B cell (primary cell): Measurements from ENCODE around the gene VWA7. TPM values are rescaled to one million over a fixed set of nuclear protein-coding genes. Genes with fewer than 3 reads are reported as not detected.

Experiments used
- ATAC-seq: fragments of 200-7000 bp; cut with Tn5 transposase; one replicate; pipeline ENCODE4 v1.10.0; 2021; ENCODE audit warnings: low read depth, mild to moderate bottlenecking, moderate number of reproducible peaks, moderate library complexity
- CTCF ChIA-PET: fragments of 350-600 bp; sonication (Branson Sonifier 250); formaldehyde crosslinking; loops from one replicate; lab custom pipeline; 2021; ENCODE audit warnings: antibody characterized with exemption, inconsistent platforms; lab: Charles Lee
- POLR2A ChIA-PET: fragments of 350-600 bp; sonication (Branson Sonifier 250); formaldehyde crosslinking; loops from one replicate; lab custom pipeline; 2021; ENCODE audit warnings: antibody characterized with exemption; lab: Charles Lee
- DNase-seq: peaks from one replicate; pipeline ENCODE4 v3.0.0; 2013
- H2AFZ ChIP-seq: 2 replicates; pipeline ENCODE4 v1.6.1; 2012; ENCODE audit warnings: mild to moderate bottlenecking, low read depth, low read length; ENCODE audit not compliant: insufficient read depth, poor library complexity, severe bottlenecking
- H3K27ac ChIP-seq, 2 donors: 1 replicate in 1 of 2; 2 replicates in 1 of 2; pipeline ENCODE4 v1.5.1; 2012 to 2013; ENCODE audit warnings: low read length in 2 of 2, mild to moderate bottlenecking in 2 of 2, moderate library complexity in 1 of 2
- H3K27me3 ChIP-seq, 4 experiments: fragments of 200-600 bp in 1 of 4; sonication (generic) in 1 of 4; replicated peaks in 1 of 4; 1 replicate in 2 of 4; 2 replicates in 2 of 4; pipeline versions ENCODE4 v1.6.1 to v1.7.0; 2013 to 2016; ENCODE audit warnings: low read length in 3 of 4, mild to moderate bottlenecking in 2 of 4, mixed read lengths in 1 of 4, moderate library complexity in 1 of 4; ENCODE audit not compliant: insufficient read depth in 4 of 4, control insufficient read depth in 3 of 4; ENCODE audit errors: control extremely low read depth in 1 of 4
- H3K36me3 ChIP-seq, 2 experiments: replicated peaks in 1 of 2; 1 replicate in 1 of 2; 2 replicates in 1 of 2; pipeline versions ENCODE4 v1.6.1 to v1.7.1; 2013; ENCODE audit warnings: low read length in 1 of 2; ENCODE audit not compliant: insufficient read depth in 2 of 2, control insufficient read depth in 1 of 2; ENCODE audit errors: control extremely low read depth in 1 of 2, extremely low read depth in 1 of 2
- H3K4me1 ChIP-seq, 2 donors: fragments of 200-600 bp in 1 of 2; sonication (generic) in 1 of 2; 1 replicate in 1 of 2; 2 replicates in 1 of 2; pipeline versions ENCODE4 v1.5.1 to v1.6.1; 2013 to 2017; ENCODE audit warnings: low read length in 2 of 2; ENCODE audit not compliant: control insufficient read depth in 2 of 2, insufficient read depth in 2 of 2
- H3K4me2 ChIP-seq: replicated peaks from 2 replicates; pipeline ENCODE3; 2012; ENCODE audit warnings: mild to moderate bottlenecking, low read depth, low read length; ENCODE audit not compliant: poor library complexity, severe bottlenecking
- H3K4me3 ChIP-seq, 5 experiments: fragments of 200-600 bp in 1 of 5; sonication (generic) in 1 of 5; 1 replicate in 3 of 5; 2 replicates in 2 of 5; pipeline versions ENCODE4 v1.5.1 to v1.7.0; 2011 to 2016; ENCODE audit warnings: low read length in 4 of 5, mild to moderate bottlenecking in 4 of 5, low read depth in 2 of 5, control low read depth in 1 of 5, moderate library complexity in 1 of 5; ENCODE audit not compliant: insufficient read depth in 1 of 5; ENCODE audit errors: control extremely low read depth in 1 of 5, extremely low read depth in 1 of 5
- H3K79me2 ChIP-seq: fragments of 200-600 bp; sonication (generic); one replicate; pipeline ENCODE4 v1.6.0; 2016; ENCODE audit warnings: low read length; ENCODE audit not compliant: control insufficient read depth, insufficient read depth
- H3K9ac ChIP-seq: fragments of 200-600 bp; sonication (generic); 2 replicates; pipeline ENCODE4 v1.6.1; 2017; ENCODE audit warnings: mild to moderate bottlenecking, low read length, moderate library complexity
- H3K9me3 ChIP-seq, 3 donors: one replicate each; pipeline versions ENCODE4 v1.6.1 to v1.7.1; 2013; ENCODE audit warnings: low read length in 2 of 3; ENCODE audit not compliant: control insufficient read depth in 2 of 3, insufficient read depth in 1 of 3; ENCODE audit errors: control extremely low read depth in 1 of 3
- H4K20me1 ChIP-seq: 2 replicates; pipeline ENCODE4 v1.6.0; 2012; ENCODE audit warnings: mild to moderate bottlenecking, low read length; ENCODE audit not compliant: insufficient read depth, control insufficient read depth, poor library complexity, severe bottlenecking
- H3K27ac Mint-ChIP-seq: one replicate; pipeline ENCODE4 v1.8.0; 2021; ENCODE audit warnings: mixed read lengths
- H3K27me3 Mint-ChIP-seq: one replicate; pipeline ENCODE4 v1.8.0; 2021; ENCODE audit warnings: mixed read lengths
- H3K4me1 Mint-ChIP-seq: one replicate; pipeline ENCODE4 v1.8.0; 2021; ENCODE audit warnings: mixed read lengths
- H3K4me3 Mint-ChIP-seq: one replicate; pipeline ENCODE4 v1.8.0; 2021; ENCODE audit warnings: mixed read lengths
- H3K9me3 Mint-ChIP-seq: one replicate; pipeline ENCODE4 v1.8.0; 2022; ENCODE audit warnings: mixed read lengths; ENCODE audit not compliant: insufficient read depth
- EZH2 ChIP-seq: IDR thresholded peaks from 2 replicates; pipeline ENCODE4 v1.6.1; 2012; ENCODE audit warnings: borderline replicate concordance, low read depth, mild to moderate bottlenecking, moderate library complexity, low read length; ENCODE audit not compliant: insufficient read depth, poor library complexity, severe bottlenecking
- WGBS: methylation state at CpG from one replicate; pipeline ENCODE4 v1.1.5; 2013; ENCODE audit warnings: missing lambda C conversion rate; ENCODE audit not compliant: insufficient coverage; 5-methylcytosine and 5-hydroxymethylcytosine counted together
- intact Hi-C: fragments of 100-400 bp; cut with micrococcal nuclease; formaldehyde crosslinking; loops from one replicate; pipeline ENCODE4 v1.10.0; 2022
- polyA plus RNA-seq: library from polyadenylated mRNA; depleted of rRNA; stranded (reverse); fragments of >200 nt; gene quantifications from 2 replicates; pipeline ENCODE4 v1.2.3, GENCODE V29; 2012
- total RNA-seq, 2 donors: library from RNA; stranded (reverse); fragments of 120-200 nt in 1 of 2; gene quantifications; 1 replicate in 1 of 2; 2 replicates in 1 of 2; pipeline versions ENCODE4 v1.2.3 to v1.2.4, GENCODE V29; 2013 to 2022
- TF ChIP-seq, protein P1 (sequence below): fragments of 200-600 bp; IDR thresholded peaks from one replicate; pipeline ENCODE4 v1.8.0; 2022; ENCODE audit warnings: antibody characterized with exemption, mild to moderate bottlenecking

VWA7 gene
- total and polyA plus RNA-seq, 2 donors (not counting 1 experiment from before 2014, with no cell fraction given), result 5.2 to 6.0 TPM

DNA sequence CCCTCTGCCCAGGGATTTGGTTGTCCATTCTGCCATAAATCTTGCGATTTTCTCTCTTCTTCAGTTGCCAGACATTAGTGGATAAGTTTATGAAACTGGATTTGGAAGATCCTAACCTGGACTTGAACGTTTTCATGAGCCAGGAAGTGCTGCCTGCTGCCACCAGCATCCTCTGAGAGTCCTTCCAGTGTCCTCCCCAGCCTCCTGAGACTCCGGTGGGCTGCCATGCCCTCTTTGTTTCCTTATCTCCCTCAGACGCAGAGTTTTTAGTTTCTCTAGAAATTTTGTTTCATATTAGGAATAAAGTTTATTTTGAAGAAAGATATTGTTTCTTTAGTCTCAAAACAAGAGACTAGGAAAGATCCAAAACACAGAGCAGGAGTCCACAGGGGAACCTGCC, 14.8 kb downstream of the VWA7 start, which contains the start of gene SAPCD1:
Gene SAPCD1 (plus strand): TSS at position 301 of the 400 bp plus-strand sequence. CDS start 399 bp downstream, outside the sequence.
- 63% methylated on average over 1 of the region's 4 CpGs for WGBS
- no peak within 1 kb of the TSS for H3K4me3 Mint-ChIP-seq
- Histone ChIP-seq H2AFZ (no peak within 1 kb of the TSS), H3K79me2 (no peaks in the 10 kb centered on the region), H3K9ac (no peak within 1 kb of the TSS), H3K27ac (no peak within 1 kb of the TSS), H3K4me1 (no peaks in the 10 kb centered on the region), H3K9me3 (no peaks in the 10 kb centered on the region), H3K4me2 (no peak within 1 kb of the TSS), H3K36me3 (peaks cover 0 to 14% of the 10 kb centered on the region in 2 experiments), H4K20me1 (no peaks in the 10 kb centered on the region), H3K27me3 (no peaks in the 10 kb centered on the region), H3K4me3 (no peak within 1 kb of the TSS)
- ChIA-PET POLR2A (no interaction called here), CTCF (no interaction called here)
- DNase-seq (no peak), ATAC-seq (no peak)
- TF ChIP-seq, protein P1, sequence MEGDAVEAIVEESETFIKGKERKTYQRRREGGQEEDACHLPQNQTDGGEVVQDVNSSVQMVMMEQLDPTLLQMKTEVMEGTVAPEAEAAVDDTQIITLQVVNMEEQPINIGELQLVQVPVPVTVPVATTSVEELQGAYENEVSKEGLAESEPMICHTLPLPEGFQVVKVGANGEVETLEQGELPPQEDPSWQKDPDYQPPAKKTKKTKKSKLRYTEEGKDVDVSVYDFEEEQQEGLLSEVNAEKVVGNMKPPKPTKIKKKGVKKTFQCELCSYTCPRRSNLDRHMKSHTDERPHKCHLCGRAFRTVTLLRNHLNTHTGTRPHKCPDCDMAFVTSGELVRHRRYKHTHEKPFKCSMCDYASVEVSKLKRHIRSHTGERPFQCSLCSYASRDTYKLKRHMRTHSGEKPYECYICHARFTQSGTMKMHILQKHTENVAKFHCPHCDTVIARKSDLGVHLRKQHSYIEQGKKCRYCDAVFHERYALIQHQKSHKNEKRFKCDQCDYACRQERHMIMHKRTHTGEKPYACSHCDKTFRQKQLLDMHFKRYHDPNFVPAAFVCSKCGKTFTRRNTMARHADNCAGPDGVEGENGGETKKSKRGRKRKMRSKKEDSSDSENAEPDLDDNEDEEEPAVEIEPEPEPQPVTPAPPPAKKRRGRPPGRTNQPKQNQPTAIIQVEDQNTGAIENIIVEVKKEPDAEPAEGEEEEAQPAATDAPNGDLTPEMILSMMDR, result no peak
- no peak for TF ChIP-seq EZH2
- no peaks in the 10 kb centered on the region for H3K9me3 Mint-ChIP-seq
- no peak within 1 kb of the TSS for H3K27ac Mint-ChIP-seq
- no peaks in the 10 kb centered on the region for H3K27me3 Mint-ChIP-seq
- H3K4me1 Mint-ChIP-seq, result no peaks in the 10 kb centered on the region
- intact Hi-C loops, result no loop called here

DNA sequence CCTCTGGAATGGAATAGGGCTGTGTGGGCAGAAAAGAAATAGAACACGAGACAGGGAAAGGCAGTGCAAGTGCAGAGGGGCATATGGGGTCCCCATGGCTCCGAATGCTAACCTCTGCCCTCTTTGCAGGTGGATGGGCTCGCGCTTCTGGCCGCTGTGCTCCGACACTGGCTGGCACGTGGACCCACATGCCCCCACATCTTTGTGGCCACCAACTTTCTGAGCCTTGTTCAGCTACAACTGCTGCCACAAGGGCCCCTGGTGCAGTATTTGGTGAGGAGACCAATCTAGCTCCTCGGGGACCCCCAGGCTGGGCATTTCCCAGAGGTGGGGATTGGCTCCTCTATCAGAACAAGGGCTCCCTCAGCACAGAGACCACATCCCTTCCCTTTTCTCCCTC, 15.8 kb downstream of the VWA7 start:
- Histone ChIP-seq H3K4me1 (no peaks in the 10 kb centered on the region), H3K9me3 (no peaks in the 10 kb centered on the region), H3K9ac (no peak overlapping the region), H3K4me2 (no peak overlapping the region), H4K20me1 (no peaks in the 10 kb centered on the region), H3K4me3 (no peak overlapping the region), H3K36me3 (peaks cover 0 to 14% of the 10 kb centered on the region in 2 experiments), H3K79me2 (no peaks in the 10 kb centered on the region), H3K27me3 (no peaks in the 10 kb centered on the region), H2AFZ (no peak overlapping the region), H3K27ac (no peak overlapping the region)
- DNase-seq, result no peak
- POLR2A ChIA-PET, result interaction anchor here (0.6 kb wide), 2 partner anchors 10 to 71 kb away, joined by 3 to 7 read pairs; no protein-coding TSS in a partner anchor
- no peak for ATAC-seq
- Mint-ChIP-seq H3K9me3 (no peaks in the 10 kb centered on the region), H3K27me3 (no peaks in the 10 kb centered on the region), H3K4me1 (no peaks in the 10 kb centered on the region), H3K27ac (no peak overlapping the region), H3K4me3 (no peak overlapping the region)
- 100% methylated on average over 8 of the region's 8 CpGs for WGBS
- no peak for TF ChIP-seq EZH2
- TF ChIP-seq, protein P1, result no peak
- CTCF ChIA-PET, result no interaction called here
- intact Hi-C loops, result no loop called here
